ENCODE results near the gene LRP3.

GRCh38 chr19:33235996-33236350 is 41.8 kb downstream of the LRP3 start:
- no peak for TF ChIP-seq CTCF (conservative IDR thresholded peaks at IDR 0.05; ENCODE audit: low read depth, low read length)
- TF ChIP-seq EZH2 (IDR thresholded peaks at IDR 0.05; ENCODE audit: borderline replicate concordance, low read depth, low read length, poor library complexity, severe bottlenecking): no peak

Measured in A673 (cell line).